Heart left ventricle (tissue), 16 donors: ENCODE measurements around the gene RRAGC. TPM values are rescaled to one million over a fixed set of nuclear protein-coding genes. Genes with fewer than 3 reads are reported as not detected.

Experiments used
- ATAC-seq, 4 donors: fragments of 200-7000 bp; cut with Tn5 transposase; one replicate each; pipeline ENCODE4 v1.9.1; 2020 to 2022; ENCODE audit warnings: moderate library complexity in 4 of 4, mild to moderate bottlenecking in 3 of 4, moderate number of reproducible peaks in 1 of 4
- DNase-seq, 5 donors: peaks; one replicate each; pipeline ENCODE4 v3.0.0-alpha.2; 2020
- H3K27ac ChIP-seq, 12 donors: fragments of 200-600 bp; sonication (generic) in 4 of 12; one replicate each; pipeline versions ENCODE4 v1.5.0 to v1.8.0; 2016 to 2022; ENCODE audit warnings: mild to moderate bottlenecking in 2 of 12
- H3K27me3 ChIP-seq, 9 donors: fragments of 200-600 bp; sonication (generic) in 2 of 9; one replicate each; pipeline versions ENCODE4 v1.5.1 to v1.8.0; 2016 to 2022; ENCODE audit warnings: mild to moderate bottlenecking in 3 of 9
- H3K36me3 ChIP-seq, 9 donors: fragments of 200-600 bp; sonication (generic) in 2 of 9; one replicate each; pipeline versions ENCODE4 v1.5.0 to v1.8.0; 2018 to 2022; ENCODE audit warnings: mild to moderate bottlenecking in 2 of 9
- H3K4me1 ChIP-seq, 12 donors: fragments of 200-600 bp; sonication (generic) in 4 of 12; one replicate each; pipeline versions ENCODE4 v1.5.0 to v1.8.0; 2016 to 2022; ENCODE audit warnings: mild to moderate bottlenecking in 3 of 12
- H3K4me3 ChIP-seq, 12 donors: fragments of 200-600 bp; sonication (generic) in 4 of 12; one replicate each; pipeline versions ENCODE4 v1.5.0 to v1.8.0; 2017 to 2022; ENCODE audit warnings: mild to moderate bottlenecking in 9 of 12, moderate library complexity in 4 of 12
- H3K9me3 ChIP-seq, 12 donors: fragments of 200-600 bp; sonication (generic) in 4 of 12; one replicate each; pipeline versions ENCODE4 v1.5.0 to v1.8.0; 2016 to 2022; ENCODE audit warnings: mild to moderate bottlenecking in 1 of 12
- CTCF ChIP-seq, 12 donors: fragments of 200-600 bp; sonication (generic) in 4 of 12; IDR thresholded peaks; one replicate each; pipeline versions ENCODE4 v1.5.0 to v1.8.0; 2018 to 2022; ENCODE audit warnings: antibody characterized with exemption in 12 of 12, mild to moderate bottlenecking in 5 of 12
- POLR2A ChIP-seq, 2 donors: fragments of 450-650 bp; IDR thresholded peaks; one replicate each; pipeline ENCODE4 v1.6.1; 2017; ENCODE audit warnings: antibody characterized with exemption in 2 of 2, mild to moderate bottlenecking in 2 of 2, moderate library complexity in 2 of 2
- WGBS, 4 donors: extraction: QIAGEN DNeasy Blood & Tissue Kit in 2 of 4; methylation state at CpG; one replicate each; pipeline versions ENCODE4 v1.1.5 to v1.1.7; 2013 to 2018; 5-methylcytosine and 5-hydroxymethylcytosine counted together
- intact Hi-C, 10 donors: fragments of 100-400 bp; cut with DNase I; formaldehyde crosslinking; loops; one replicate each; pipeline versions ENCODE4 v1.11.1 to v1.14.2; 2022
- polyA plus RNA-seq, 2 donors: library from polyadenylated mRNA; stranded (reverse); fragments of 200-250 nt; gene quantifications; one replicate each; pipeline ENCODE4 v1.2.3, GENCODE V29; 2013
- total RNA-seq, 9 donors: library from RNA; depleted of rRNA in 2 of 9; stranded (reverse); fragments of >200 nt in 2 of 9; fragmentation: NEBNext Ultra II Directional in 3 of 9; extraction: Animal tissue kit (Norgen Biotek cat#: 25700) in 3 of 9; gene quantifications; one replicate each; pipeline versions ENCODE4 v1.1.0 to v1.2.4, GENCODE V29; 2016 to 2023
- donor health status: ischemic (EF 13 %, LVEDD 7.1; RV severe dilation, severe dysfunction).
- donor health status: healthy with polysubstance abuse.
- donor health status: DM: no; HTN: yes; CAD: no.
- donor health status: DM: no; HTN: no; CAD: no.
- donor health status: ischemic (EF 25% LVEDD 6.9; RV normal size, moderate dysfunction).
- donor health status: ischemic (EF 25% LVEDD 5.7; RV mildly dilated, moderate dysfunction).
- donor health status: healthy.
- donor health status: DM: yes; HTN: yes; CAD: no.
- donor health status: ischemic (EF 35%, LVEDD 5.7; RV mildly dilated, moderate dysfunction).
- donor health status: nonischemic (EF 11% LVEDD 7.7; RV severe dilation, severe dysfunction).
- donor health status: DM: yes; HTN: yes; CAD: no.
- donor health status: PGD.
- donor health status: ischemic (EF 29% LVEDD 5.4; RV normal size, mild dysfunction).
- donor health status: nonischemic (EF 23%, LVEDD 6.1; RV moderate dilation, normal function).

RRAGC gene
- total and polyA plus RNA-seq, 11 donors = 8.6 to 32.8 (median 22.3) TPM

- Histone ChIP-seq H3K4me1 (peaks cover 0 to 10% (median 0%) of the 10 kb centered on the region in 12 donors), H3K27me3 (no peaks in the 10 kb centered on the region), H3K36me3 (no peaks in the 10 kb centered on the region), H3K4me3 (no peak overlapping the region), H3K9me3 (no peaks in the 10 kb centered on the region), H3K27ac (peak overlapping the region in 2 of 12 donors; percentile 3 to 29)
- 46 to 57% (median 52%) methylated on average over 4 of the region's 4 CpGs for WGBS, 4 donors
- DNase-seq (peak in 3 of 5 donors; percentile 10 to 46 (median 25)), ATAC-seq (peak; percentile 56 to 86 (median 78))
- intact Hi-C loops = no loop called here
- TF ChIP-seq POLR2A (IDR thresholded peaks at IDR 0.05) (no peak), CTCF (IDR thresholded peaks at IDR 0.05) (no peak)
Observed at GRCh38 chr1:38899560-38899959, 40.0 kb upstream of the RRAGC start.

GRCh38 chr1:38898653-38899230, 39.2 kb upstream of the RRAGC start:
- TF ChIP-seq CTCF (IDR thresholded peaks at IDR 0.05) (no peak), POLR2A (IDR thresholded peaks at IDR 0.05) (no peak)
- no peaks in the 10 kb centered on the region for H3K36me3 ChIP-seq
- H3K9me3 ChIP-seq = no peaks in the 10 kb centered on the region
- no peaks in the 10 kb centered on the region for H3K27me3 ChIP-seq
- DNase-seq (no peak), ATAC-seq (no peak)
- intact Hi-C loops = no loop called here
- H3K4me3 ChIP-seq = no peak overlapping the region
- no peak overlapping the region for H3K27ac ChIP-seq
- peaks cover 0 to 10% (median 0%) of the 10 kb centered on the region in 12 donors for H3K4me1 ChIP-seq

- Histone ChIP-seq H3K27me3 (no peaks in the 10 kb centered on the region), H3K4me1 (peaks cover 0 to 10% (median 0%) of the 10 kb centered on the region in 12 donors), H3K9me3 (no peaks in the 10 kb centered on the region), H3K36me3 (peaks cover 0 to 2% (median 0%) of the 10 kb centered on the region in 9 donors), H3K4me3 (no peak overlapping the region), H3K27ac (no peak overlapping the region)
- intact Hi-C loops = no loop called here
- WGBS, 4 donors = 89 to 94% (median 93%) methylated on average over 2 of the region's 2 CpGs
- TF ChIP-seq CTCF (IDR thresholded peaks at IDR 0.05) (no peak), POLR2A (IDR thresholded peaks at IDR 0.05) (no peak)
- DNase-seq (no peak), ATAC-seq (no peak)
Observed at GRCh38 chr1:38896169-38896568, 36.6 kb upstream of the RRAGC start.

- TF ChIP-seq POLR2A (IDR thresholded peaks at IDR 0.05) (no peak), CTCF (IDR thresholded peaks at IDR 0.05) (no peak)
- 79 to 84% (median 81%) methylated on average over 1 of the region's 1 CpG for WGBS, 4 donors
- no peak for ATAC-seq
- Histone ChIP-seq H3K36me3 (peaks cover 0 to 2% (median 0%) of the 10 kb centered on the region in 9 donors), H3K4me3 (no peak overlapping the region), H3K9me3 (no peaks in the 10 kb centered on the region), H3K27ac (no peak overlapping the region), H3K4me1 (no peaks in the 10 kb centered on the region), H3K27me3 (no peaks in the 10 kb centered on the region)
- intact Hi-C loops = no loop called here
- no peak for DNase-seq
Observed at GRCh38 chr1:38892976-38893375, 33.4 kb upstream of the RRAGC start.
